Measurements from ENCODE around the gene C14orf119.

C14orf119 gene

GRCh38 chr14:23146351-23146910 lies 51.1 kb downstream of the C14orf119 start:
- in situ Hi-C loops (cut with HindIII; ENCODE audit: low sequenced_read_pairs), result no loop called here

GRCh38 chr14:23146980-23147379 lies 51.7 kb downstream of the C14orf119 start:
- in situ Hi-C loops (cut with HindIII; ENCODE audit: low sequenced_read_pairs), result no loop called here

GRCh38 chr14:23147676-23148075 lies 52.4 kb downstream of the C14orf119 start:
- in situ Hi-C loops (cut with HindIII; ENCODE audit: low sequenced_read_pairs), result no loop called here

GRCh38 chr14:23148591-23149249 lies 53.4 kb downstream of the C14orf119 start:
- in situ Hi-C loops (cut with HindIII; ENCODE audit: low sequenced_read_pairs), result no loop called here

- in situ Hi-C loops (cut with HindIII; ENCODE audit: low sequenced_read_pairs), result no loop called here
These were observed 54.4 kb downstream of the C14orf119 start for GRCh38 chr14:23149745-23150144.
